CD14-positive monocyte (primary cell): ENCODE results near the gene TTC33. TPM values are rescaled to one million over a fixed set of nuclear protein-coding genes. Genes with fewer than 3 reads are reported as not detected.

ENCODE experiments used
- DNase-seq, 3 donors: peaks; one replicate each; pipeline ENCODE4 v3.0.0-alpha.2; 2011 to 2022
- H2AFZ ChIP-seq: 2 replicates; pipeline ENCODE4 v1.6.0; 2012; ENCODE audit warnings: mild to moderate bottlenecking, low read depth, low read length, inconsistent platforms; ENCODE audit not compliant: insufficient read depth, poor library complexity, severe bottlenecking
- H3K27ac ChIP-seq, 2 donors: 1 replicate in 1 of 2; 2 replicates in 1 of 2; pipeline ENCODE4 v1.5.1; 2012 to 2013; ENCODE audit warnings: low read length in 2 of 2, control low read depth in 1 of 2, inconsistent platforms in 1 of 2, low read depth in 1 of 2, mild to moderate bottlenecking in 1 of 2
- H3K27me3 ChIP-seq, 2 donors: one replicate each; pipeline versions ENCODE4 v1.6.0 to v1.6.1; 2011 to 2013; ENCODE audit warnings: low read length in 2 of 2; ENCODE audit not compliant: control insufficient read depth in 2 of 2, insufficient read depth in 2 of 2
- H3K36me3 ChIP-seq, 2 donors: replicated peaks in 1 of 2; 1 replicate in 1 of 2; 2 replicates in 1 of 2; pipeline versions ENCODE4 v1.5.1 to v1.6.1; 2012 to 2013; ENCODE audit warnings: low read length in 2 of 2, control low read depth in 1 of 2, inconsistent platforms in 1 of 2, mild to moderate bottlenecking in 1 of 2; ENCODE audit not compliant: insufficient read depth in 2 of 2, control insufficient read depth in 1 of 2
- H3K4me1 ChIP-seq, 2 donors: 1 replicate in 1 of 2; 2 replicates in 1 of 2; pipeline versions ENCODE4 v1.5.1 to v1.6.1; 2012 to 2013; ENCODE audit warnings: low read length in 2 of 2, control low read depth in 1 of 2, inconsistent platforms in 1 of 2, mild to moderate bottlenecking in 1 of 2, moderate library complexity in 1 of 2; ENCODE audit not compliant: insufficient read depth in 2 of 2, control insufficient read depth in 1 of 2
- H3K4me2 ChIP-seq: replicated peaks from 2 replicates; pipeline ENCODE3; 2012; ENCODE audit warnings: low read length, moderate library complexity, mild to moderate bottlenecking; ENCODE audit not compliant: poor library complexity, severe bottlenecking; ENCODE audit errors: extremely low read depth
- H3K4me3 ChIP-seq, 3 experiments: fragments of 200-600 bp in 1 of 3; sonication (generic) in 1 of 3; replicated peaks in 1 of 3; 1 replicate in 2 of 3; 2 replicates in 1 of 3; pipeline ENCODE4 v1.5.1; 2011 to 2013; ENCODE audit warnings: low read length in 3 of 3, mild to moderate bottlenecking in 3 of 3, control low read depth in 2 of 3, low read depth in 2 of 3, inconsistent platforms in 1 of 3, moderate library complexity in 1 of 3
- H3K79me2 ChIP-seq: 2 replicates; pipeline ENCODE4 v1.6.0; 2012; ENCODE audit warnings: mild to moderate bottlenecking, control low read depth, inconsistent platforms, low read length, moderate library complexity; ENCODE audit not compliant: insufficient read depth
- H3K9ac ChIP-seq: 2 replicates; pipeline ENCODE4 v1.6.0; 2017; ENCODE audit warnings: low read length, mild to moderate bottlenecking; ENCODE audit not compliant: insufficient read depth, poor library complexity, severe bottlenecking
- H3K9me3 ChIP-seq, 2 donors: replicated peaks in 1 of 2; 1 replicate in 1 of 2; 2 replicates in 1 of 2; pipeline versions ENCODE4 v1.5.1 to v1.6.1; 2012 to 2013; ENCODE audit warnings: low read length in 2 of 2, control low read depth in 1 of 2; ENCODE audit not compliant: control insufficient read depth in 1 of 2, insufficient read depth in 1 of 2
- H4K20me1 ChIP-seq: 2 replicates; pipeline ENCODE4 v1.6.0; 2012; ENCODE audit warnings: mild to moderate bottlenecking, low read length, control low read depth, moderate library complexity; ENCODE audit not compliant: insufficient read depth
- H3K27ac Mint-ChIP-seq, 7 donors: one replicate each; pipeline ENCODE4 v1.8.0; 2020; ENCODE audit warnings: mild to moderate bottlenecking in 7 of 7, mixed read lengths in 7 of 7, moderate library complexity in 6 of 7, inconsistent platforms in 2 of 7
- H3K27me3 Mint-ChIP-seq, 3 donors: one replicate each; pipeline ENCODE4 v1.8.0; 2021 to 2022; ENCODE audit warnings: low read depth in 3 of 3, mild to moderate bottlenecking in 3 of 3, mixed read lengths in 3 of 3, moderate library complexity in 3 of 3, inconsistent platforms in 1 of 3
- H3K36me3 Mint-ChIP-seq, 2 donors: one replicate each; pipeline ENCODE4 v1.8.0; 2020; ENCODE audit warnings: mixed read lengths in 2 of 2, inconsistent platforms in 1 of 2, mild to moderate bottlenecking in 1 of 2
- H3K4me1 Mint-ChIP-seq: one replicate; pipeline ENCODE4 v1.8.0; 2020; ENCODE audit warnings: mild to moderate bottlenecking, mixed read lengths
- H3K4me3 Mint-ChIP-seq, 2 donors: one replicate each; pipeline ENCODE4 v1.8.0; 2020; ENCODE audit warnings: mild to moderate bottlenecking in 2 of 2, mixed read lengths in 2 of 2, moderate library complexity in 1 of 2
- H3K9me3 Mint-ChIP-seq, 7 donors: one replicate each; pipeline ENCODE4 v1.8.0; 2020 to 2022; ENCODE audit warnings: mixed read lengths in 7 of 7, mild to moderate bottlenecking in 6 of 7, moderate library complexity in 6 of 7, inconsistent platforms in 2 of 7
- WGBS: methylation state at CpG from one replicate; pipeline ENCODE4 v1.1.5; 2013; ENCODE audit warnings: missing lambda C conversion rate; ENCODE audit not compliant: insufficient coverage; 5-methylcytosine and 5-hydroxymethylcytosine counted together
- intact Hi-C, 2 donors: fragments of 100-400 bp; cut with micrococcal nuclease; formaldehyde crosslinking; loops; one replicate each; pipeline versions ENCODE4 v1.15.0 to v1.15.1; 2023
- polyA plus RNA-seq, 3 donors: library from polyadenylated mRNA; depleted of rRNA in 1 of 3; unstranded in 2 of 3; stranded (reverse) in 1 of 3; fragments of 300-500 nt in 2 of 3; fragments of >200 nt in 1 of 3; fragmentation: Illumina TruSeq in 2 of 3; gene quantifications; 1 replicate in 2 of 3; 2 replicates in 1 of 3; pipeline ENCODE4 v1.2.3, GENCODE V29; 2012 to 2021
- TF ChIP-seq, protein P1 (sequence below): fragments of 200-600 bp; IDR thresholded peaks from one replicate; pipeline ENCODE4 v1.8.0; 2022; ENCODE audit warnings: antibody characterized with exemption, mild to moderate bottlenecking

TTC33 gene
- polyA plus RNA-seq, 3 donors, result 1.5 to 11.7 (median 9.4) TPM

- H3K4me1 Mint-ChIP-seq, result peaks cover 57% of the 10 kb centered on the region
- intact Hi-C loops, result loop anchor here in 1 of 2 donors (10.0 kb wide), 1 partner anchor 193 kb away; no protein-coding TSS in a partner anchor
Measured at GRCh38 chr5:40491644-40492043, 264.1 kb downstream of the TTC33 start.

GRCh38 chr5:40490464-40491111, 265.2 kb downstream of the TTC33 start:
- TF ChIP-seq, protein P1, sequence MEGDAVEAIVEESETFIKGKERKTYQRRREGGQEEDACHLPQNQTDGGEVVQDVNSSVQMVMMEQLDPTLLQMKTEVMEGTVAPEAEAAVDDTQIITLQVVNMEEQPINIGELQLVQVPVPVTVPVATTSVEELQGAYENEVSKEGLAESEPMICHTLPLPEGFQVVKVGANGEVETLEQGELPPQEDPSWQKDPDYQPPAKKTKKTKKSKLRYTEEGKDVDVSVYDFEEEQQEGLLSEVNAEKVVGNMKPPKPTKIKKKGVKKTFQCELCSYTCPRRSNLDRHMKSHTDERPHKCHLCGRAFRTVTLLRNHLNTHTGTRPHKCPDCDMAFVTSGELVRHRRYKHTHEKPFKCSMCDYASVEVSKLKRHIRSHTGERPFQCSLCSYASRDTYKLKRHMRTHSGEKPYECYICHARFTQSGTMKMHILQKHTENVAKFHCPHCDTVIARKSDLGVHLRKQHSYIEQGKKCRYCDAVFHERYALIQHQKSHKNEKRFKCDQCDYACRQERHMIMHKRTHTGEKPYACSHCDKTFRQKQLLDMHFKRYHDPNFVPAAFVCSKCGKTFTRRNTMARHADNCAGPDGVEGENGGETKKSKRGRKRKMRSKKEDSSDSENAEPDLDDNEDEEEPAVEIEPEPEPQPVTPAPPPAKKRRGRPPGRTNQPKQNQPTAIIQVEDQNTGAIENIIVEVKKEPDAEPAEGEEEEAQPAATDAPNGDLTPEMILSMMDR, result no peak
- peak; percentile 68 to 92 (median 73) for DNase-seq
- Histone ChIP-seq H3K27ac (peak overlapping the region in 1 of 2 donors; percentile 76), H3K4me2 (peak overlapping the region; percentile 23), H2AFZ (no peak overlapping the region), H3K27me3 (no peaks in the 10 kb centered on the region), H3K4me1 (peaks cover 64 to 73% of the 10 kb centered on the region in 2 donors), H4K20me1 (no peaks in the 10 kb centered on the region), H3K4me3 (peak overlapping the region in 1 of 3 experiments; percentile 21), H3K9ac (no peak overlapping the region), H3K9me3 (no peaks in the 10 kb centered on the region), H3K79me2 (no peaks in the 10 kb centered on the region), H3K36me3 (no peaks in the 10 kb centered on the region)
- Mint-ChIP-seq H3K27me3 (no peaks in the 10 kb centered on the region), H3K27ac (peak overlapping the region; percentile 19 to 84 (median 73)), H3K36me3 (no peaks in the 10 kb centered on the region), H3K9me3 (peaks cover 0 to 2% (median 0%) of the 10 kb centered on the region in 7 donors), H3K4me3 (peak overlapping the region in 1 of 2 donors; percentile 16), H3K4me1 (peaks cover 64% of the 10 kb centered on the region)
- intact Hi-C loops, result loop anchor here in 1 of 2 donors (10.0 kb wide), 1 partner anchor 194 kb away; no protein-coding TSS in a partner anchor
- no CpG with 5 or more reads among the region's 4 CpGs for WGBS

More at GRCh38 chr5:40491644-40492043, 264.1 kb downstream of the TTC33 start:
- no peak for DNase-seq
- no peak overlapping the region for H3K9ac ChIP-seq
- H4K20me1 ChIP-seq, result no peaks in the 10 kb centered on the region
- H3K9me3 ChIP-seq, result no peaks in the 10 kb centered on the region
- H3K36me3 ChIP-seq, result no peaks in the 10 kb centered on the region
- Mint-ChIP-seq H3K27ac (peak overlapping the region; percentile 48 to 85 (median 79)), H3K9me3 (peaks cover 0 to 2% (median 0%) of the 10 kb centered on the region in 7 donors), H3K4me3 (no peak overlapping the region), H3K27me3 (no peaks in the 10 kb centered on the region), H3K36me3 (no peaks in the 10 kb centered on the region)
- H3K4me1 ChIP-seq, result peaks cover 56 to 66% of the 10 kb centered on the region in 2 donors
- no peak overlapping the region for H2AFZ ChIP-seq
- H3K4me3 ChIP-seq, result no peak overlapping the region
- H3K79me2 ChIP-seq, result no peaks in the 10 kb centered on the region
- TF ChIP-seq, protein P1, result no peak
- H3K27me3 ChIP-seq, result no peaks in the 10 kb centered on the region
- no peak overlapping the region for H3K4me2 ChIP-seq
- H3K27ac ChIP-seq, result peak overlapping the region in 1 of 2 donors; percentile 59
- WGBS, result 8% methylated on average over 1 of the region's 1 CpG
